ENCODE data around the gene ACAA2. TPM values are rescaled to one million over a fixed set of nuclear protein-coding genes. Genes with fewer than 3 reads are reported as not detected.

ACAA2 gene
- total and polyA plus RNA-seq, 4 donors, result 35.2 to 52.8 (median 44.9) TPM

- TF ChIP-seq CTCF (IDR thresholded peaks at IDR 0.05; ENCODE audit: control extremely low read depth, extremely low read depth), result no peak
- no peaks in the 10 kb centered on the region for H3K27me3 ChIP-seq (ENCODE audit: control insufficient read depth in 3 of 3, insufficient read depth in 3 of 3, low read length in 2 of 3)
- ATAC-seq (ENCODE audit: insufficient read depth, low FRiP score) (no peak), DNase-seq (no peak)
- no peaks in the 10 kb centered on the region for H3K9me3 ChIP-seq (ENCODE audit: control insufficient read depth in 4 of 4, insufficient read depth in 3 of 4, low read length in 3 of 4)
- no peak overlapping the region for H3K27ac ChIP-seq (ENCODE audit: low read depth in 1 of 2, low read length in 1 of 2)
- H3K9ac ChIP-seq (ENCODE audit: insufficient read depth in 1 of 2, low read length in 2 of 2), result no peak overlapping the region
- 96 to 97% methylated on average over 4 of the region's 4 CpGs for WGBS, 2 donors
- no peaks in the 10 kb centered on the region for H3K4me1 ChIP-seq (ENCODE audit: control insufficient read depth in 5 of 5, insufficient read depth in 5 of 5, low read length in 5 of 5)
- no peaks in the 10 kb centered on the region for H3K36me3 ChIP-seq (ENCODE audit: control insufficient read depth in 4 of 4, insufficient read depth in 4 of 4, low read length in 4 of 4)
- no peak overlapping the region for H3K4me3 ChIP-seq
Measured at GRCh38 chr18:49738721-49739120, 74.6 kb downstream of the ACAA2 start.

GRCh38 chr18:49734836-49735235 lies 78.5 kb downstream of the ACAA2 start:
- TF ChIP-seq CTCF (IDR thresholded peaks at IDR 0.05; ENCODE audit: control extremely low read depth, extremely low read depth), result no peak
- Histone ChIP-seq H3K9me3 (ENCODE audit: control insufficient read depth in 4 of 4, insufficient read depth in 3 of 4, low read length in 3 of 4) (no peaks in the 10 kb centered on the region), H3K4me3 (no peak overlapping the region), H3K36me3 (ENCODE audit: control insufficient read depth in 4 of 4, insufficient read depth in 4 of 4, low read length in 4 of 4) (no peaks in the 10 kb centered on the region), H3K27me3 (ENCODE audit: control insufficient read depth in 3 of 3, insufficient read depth in 3 of 3, low read length in 2 of 3) (no peaks in the 10 kb centered on the region), H3K9ac (ENCODE audit: insufficient read depth in 1 of 2, low read length in 2 of 2) (no peak overlapping the region), H3K4me1 (ENCODE audit: control insufficient read depth in 5 of 5, insufficient read depth in 5 of 5, low read length in 5 of 5) (peaks cover 0 to 26% (median 6%) of the 10 kb centered on the region in 5 donors), H3K27ac (ENCODE audit: low read depth in 1 of 2, low read length in 1 of 2) (no peak overlapping the region)
- 67 to 69% methylated on average over 4 of the region's 4 CpGs for WGBS, 2 donors
- no peak for ATAC-seq (ENCODE audit: insufficient read depth, low FRiP score)
- no peak for DNase-seq

- WGBS, 2 donors, result 59 to 65% methylated on average over 8 of the region's 8 CpGs
- DNase-seq, result no peak
- no peak for ATAC-seq (ENCODE audit: insufficient read depth, low FRiP score)
- Histone ChIP-seq H3K27ac (ENCODE audit: low read depth in 1 of 2, low read length in 1 of 2) (no peak overlapping the region), H3K9me3 (ENCODE audit: control insufficient read depth in 4 of 4, insufficient read depth in 3 of 4, low read length in 3 of 4) (no peaks in the 10 kb centered on the region), H3K36me3 (ENCODE audit: control insufficient read depth in 4 of 4, insufficient read depth in 4 of 4, low read length in 4 of 4) (no peaks in the 10 kb centered on the region), H3K4me1 (ENCODE audit: control insufficient read depth in 5 of 5, insufficient read depth in 5 of 5, low read length in 5 of 5) (peaks cover 0 to 32% (median 6%) of the 10 kb centered on the region in 5 donors), H3K9ac (ENCODE audit: insufficient read depth in 1 of 2, low read length in 2 of 2) (no peak overlapping the region), H3K4me3 (no peak overlapping the region), H3K27me3 (ENCODE audit: control insufficient read depth in 3 of 3, insufficient read depth in 3 of 3, low read length in 2 of 3) (no peaks in the 10 kb centered on the region)
- TF ChIP-seq CTCF (IDR thresholded peaks at IDR 0.05; ENCODE audit: control extremely low read depth, extremely low read depth), result no peak
Measured at GRCh38 chr18:49733896-49734585, 79.3 kb downstream of the ACAA2 start.

GRCh38 chr18:49733321-49733720 lies 80.0 kb downstream of the ACAA2 start:
- Histone ChIP-seq H3K27ac (ENCODE audit: low read depth in 1 of 2, low read length in 1 of 2) (no peak overlapping the region), H3K4me3 (no peak overlapping the region), H3K27me3 (ENCODE audit: control insufficient read depth in 3 of 3, insufficient read depth in 3 of 3, low read length in 2 of 3) (no peaks in the 10 kb centered on the region), H3K9me3 (ENCODE audit: control insufficient read depth in 4 of 4, insufficient read depth in 3 of 4, low read length in 3 of 4) (no peaks in the 10 kb centered on the region), H3K9ac (ENCODE audit: insufficient read depth in 1 of 2, low read length in 2 of 2) (no peak overlapping the region), H3K36me3 (ENCODE audit: control insufficient read depth in 4 of 4, insufficient read depth in 4 of 4, low read length in 4 of 4) (no peaks in the 10 kb centered on the region), H3K4me1 (ENCODE audit: control insufficient read depth in 5 of 5, insufficient read depth in 5 of 5, low read length in 5 of 5) (peaks cover 0 to 32% (median 6%) of the 10 kb centered on the region in 5 donors)
- DNase-seq (no peak), ATAC-seq (ENCODE audit: insufficient read depth, low FRiP score) (no peak)
- 96 to 100% methylated on average over 1 of the region's 1 CpG for WGBS, 2 donors
- no peak for TF ChIP-seq CTCF (IDR thresholded peaks at IDR 0.05; ENCODE audit: control extremely low read depth, extremely low read depth)
